Adipocyte (in vitro differentiated cells): Measurements from ENCODE around the gene LRRTM4.

ENCODE experiments used
- DNase-seq: peaks from one replicate; pipeline ENCODE4 v3.0.0-alpha.2; 2015; ENCODE audit warnings: low read depth
- H3K27me3 ChIP-seq: replicated peaks from 2 replicates; pipeline ENCODE4 v1.7.0; 2013; ENCODE audit warnings: mild to moderate bottlenecking, low read length, moderate library complexity; ENCODE audit not compliant: control insufficient read depth, insufficient read depth
- H3K36me3 ChIP-seq: 2 replicates; pipeline ENCODE4 v1.7.0; 2013; ENCODE audit warnings: low read length, mild to moderate bottlenecking, moderate library complexity; ENCODE audit not compliant: control insufficient read depth, insufficient read depth, severe bottlenecking
- H3K4me1 ChIP-seq: 2 replicates; pipeline ENCODE4 v1.7.0; 2013; ENCODE audit warnings: mild to moderate bottlenecking, low read length, moderate library complexity; ENCODE audit not compliant: control insufficient read depth, insufficient read depth
- H3K4me3 ChIP-seq: 2 replicates; pipeline ENCODE4 v1.7.0; 2013; ENCODE audit warnings: mild to moderate bottlenecking, low read length, moderate library complexity
- H3K9ac ChIP-seq: 2 replicates; pipeline ENCODE4 v1.7.0; 2013; ENCODE audit warnings: mild to moderate bottlenecking, low read length, moderate library complexity
- H3K9me3 ChIP-seq: 2 replicates; pipeline ENCODE4 v1.7.0; 2013; ENCODE audit warnings: mild to moderate bottlenecking, low read length, moderate library complexity; ENCODE audit not compliant: control insufficient read depth

LRRTM4 gene

GRCh38 chr2:77470096-77470495 is 52.1 kb downstream of the LRRTM4 start:
- Histone ChIP-seq H3K36me3 (no peaks in the 10 kb centered on the region), H3K9ac (no peak overlapping the region), H3K4me1 (no peaks in the 10 kb centered on the region), H3K4me3 (no peak overlapping the region), H3K9me3 (no peaks in the 10 kb centered on the region), H3K27me3 (no peaks in the 10 kb centered on the region)
- no peak for DNase-seq

- H3K36me3 ChIP-seq: no peaks in the 10 kb centered on the region
- H3K27me3 ChIP-seq: no peaks in the 10 kb centered on the region
- no peaks in the 10 kb centered on the region for H3K4me1 ChIP-seq
- DNase-seq: no peak
- H3K9ac ChIP-seq: no peak overlapping the region
- no peak overlapping the region for H3K4me3 ChIP-seq
- no peaks in the 10 kb centered on the region for H3K9me3 ChIP-seq
Measured at GRCh38 chr2:77469106-77469505, 53.1 kb downstream of the LRRTM4 start.

DNA sequence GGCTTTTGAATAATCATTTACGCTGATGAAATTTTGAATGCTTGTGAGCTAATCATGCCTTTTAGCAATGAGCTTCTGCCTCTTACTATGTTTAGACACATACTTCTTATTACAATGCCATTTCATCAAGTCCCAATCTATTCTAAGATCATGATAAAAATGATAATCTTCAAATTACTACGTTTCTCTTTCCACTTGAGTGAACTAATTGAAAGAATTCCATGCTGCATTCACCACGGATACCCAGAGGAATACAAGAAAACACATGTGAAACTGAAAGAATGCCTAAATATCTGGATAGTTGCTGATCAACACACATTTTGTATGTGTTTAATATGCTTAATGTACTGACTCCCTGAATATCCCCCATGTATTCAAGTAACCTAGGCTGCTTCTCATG is 62.3 kb downstream of the LRRTM4 start:
- Histone ChIP-seq H3K9ac (no peak overlapping the region), H3K4me3 (no peak overlapping the region), H3K27me3 (no peaks in the 10 kb centered on the region), H3K9me3 (no peaks in the 10 kb centered on the region), H3K36me3 (no peaks in the 10 kb centered on the region), H3K4me1 (no peaks in the 10 kb centered on the region)
- DNase-seq: no peak

DNA sequence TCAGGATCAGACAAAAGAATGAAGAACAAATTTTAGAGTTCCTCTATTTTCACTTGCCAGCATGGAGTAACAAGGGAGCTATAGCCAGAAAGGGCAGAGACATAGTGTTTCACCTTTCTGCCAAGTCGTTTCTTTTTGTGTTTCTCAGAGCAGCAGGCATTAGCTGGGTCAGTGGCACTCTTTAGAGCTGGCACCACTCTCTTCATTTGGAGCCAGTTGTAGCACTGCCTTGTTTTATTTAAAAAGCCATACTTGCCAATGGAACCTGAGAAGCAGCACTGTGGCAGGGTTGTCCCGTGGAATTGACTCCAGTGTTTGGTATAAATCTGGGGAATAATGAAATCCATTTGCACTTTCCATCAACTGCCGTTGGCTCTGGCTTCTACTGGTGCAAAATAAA is 64.0 kb downstream of the LRRTM4 start:
- H3K4me3 ChIP-seq: no peak overlapping the region
- H3K9me3 ChIP-seq: no peaks in the 10 kb centered on the region
- H3K9ac ChIP-seq: no peak overlapping the region
- H3K36me3 ChIP-seq: no peaks in the 10 kb centered on the region
- H3K27me3 ChIP-seq: no peaks in the 10 kb centered on the region
- H3K4me1 ChIP-seq: no peaks in the 10 kb centered on the region
- DNase-seq: no peak

DNA sequence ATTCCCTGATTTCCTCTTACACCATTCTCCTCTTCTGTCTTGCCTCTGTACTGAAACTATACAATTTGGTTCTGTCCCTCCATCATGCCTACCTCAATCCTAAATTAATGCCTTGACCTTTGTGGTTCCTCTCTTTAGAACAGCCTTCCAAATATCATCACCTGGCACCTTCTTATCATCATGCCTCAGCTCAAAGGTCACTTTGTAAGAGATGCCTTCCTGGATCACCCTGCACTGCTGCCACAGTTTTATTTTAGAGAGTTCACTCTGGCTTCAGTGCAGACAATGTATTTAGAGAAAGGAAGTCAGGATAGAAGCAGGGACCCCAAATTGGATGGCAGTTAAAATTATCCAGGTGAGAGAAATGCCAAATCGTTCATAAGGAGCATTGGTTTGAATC is 64.5 kb downstream of the LRRTM4 start:
- DNase-seq: no peak

GRCh38 chr2:77443076-77443475 is 79.1 kb downstream of the LRRTM4 start:
- no peaks in the 10 kb centered on the region for H3K27me3 ChIP-seq
- no peaks in the 10 kb centered on the region for H3K36me3 ChIP-seq
- no peaks in the 10 kb centered on the region for H3K9me3 ChIP-seq
- H3K4me3 ChIP-seq: no peak overlapping the region
- H3K9ac ChIP-seq: no peak overlapping the region
- no peaks in the 10 kb centered on the region for H3K4me1 ChIP-seq
- DNase-seq: no peak

More for the DNA sequence above, 64.5 kb downstream of the LRRTM4 start:
- no peak overlapping the region for H3K9ac ChIP-seq
- no peaks in the 10 kb centered on the region for H3K4me1 ChIP-seq
- H3K27me3 ChIP-seq: no peaks in the 10 kb centered on the region
- H3K4me3 ChIP-seq: no peak overlapping the region
- no peaks in the 10 kb centered on the region for H3K36me3 ChIP-seq
- no peaks in the 10 kb centered on the region for H3K9me3 ChIP-seq

- no peak for DNase-seq
- no peak overlapping the region for H3K4me3 ChIP-seq
- no peaks in the 10 kb centered on the region for H3K4me1 ChIP-seq
- H3K27me3 ChIP-seq: no peaks in the 10 kb centered on the region
- H3K36me3 ChIP-seq: no peaks in the 10 kb centered on the region
- H3K9ac ChIP-seq: no peak overlapping the region
- H3K9me3 ChIP-seq: no peaks in the 10 kb centered on the region
Measured at GRCh38 chr2:77434880-77435279, 87.3 kb downstream of the LRRTM4 start.

GRCh38 chr2:77428946-77429345 is 93.2 kb downstream of the LRRTM4 start:
- no peak overlapping the region for H3K4me3 ChIP-seq
- H3K36me3 ChIP-seq: no peaks in the 10 kb centered on the region
- H3K9me3 ChIP-seq: no peaks in the 10 kb centered on the region
- H3K9ac ChIP-seq: no peak overlapping the region
- no peaks in the 10 kb centered on the region for H3K27me3 ChIP-seq
- no peak for DNase-seq
- H3K4me1 ChIP-seq: no peaks in the 10 kb centered on the region

GRCh38 chr2:77421971-77422370 is 100.2 kb downstream of the LRRTM4 start:
- Histone ChIP-seq H3K9me3 (no peaks in the 10 kb centered on the region), H3K36me3 (no peaks in the 10 kb centered on the region), H3K4me3 (no peak overlapping the region), H3K9ac (no peak overlapping the region), H3K4me1 (no peaks in the 10 kb centered on the region), H3K27me3 (no peaks in the 10 kb centered on the region)
- DNase-seq: no peak

DNA sequence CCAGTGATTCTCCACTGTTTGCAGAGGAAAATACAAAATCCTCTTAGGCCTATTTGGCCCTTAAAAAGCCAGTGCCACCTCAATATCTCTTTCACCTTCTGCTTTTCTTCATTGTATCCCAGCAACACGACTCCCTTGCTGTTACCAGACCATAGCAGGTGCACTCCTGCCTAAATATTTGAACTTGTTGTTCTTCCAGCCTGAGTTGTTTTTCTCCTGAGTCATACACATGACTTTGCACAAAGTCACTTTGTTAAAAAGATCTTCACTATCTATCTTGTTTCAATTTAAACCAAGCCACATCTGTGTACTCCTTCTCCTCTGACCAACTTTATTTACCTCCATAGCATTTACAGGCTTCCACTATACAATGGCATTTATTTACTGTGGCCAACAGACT is 103.6 kb downstream of the LRRTM4 start:
- no peaks in the 10 kb centered on the region for H3K27me3 ChIP-seq
- no peak overlapping the region for H3K9ac ChIP-seq
- H3K4me3 ChIP-seq: no peak overlapping the region
- no peak for DNase-seq
- no peaks in the 10 kb centered on the region for H3K4me1 ChIP-seq
- H3K36me3 ChIP-seq: no peaks in the 10 kb centered on the region
- H3K9me3 ChIP-seq: no peaks in the 10 kb centered on the region

GRCh38 chr2:77404189-77404588 is 118.0 kb downstream of the LRRTM4 start:
- Histone ChIP-seq H3K36me3 (no peaks in the 10 kb centered on the region), H3K9me3 (no peaks in the 10 kb centered on the region), H3K4me1 (no peaks in the 10 kb centered on the region), H3K9ac (no peak overlapping the region), H3K4me3 (no peak overlapping the region), H3K27me3 (no peaks in the 10 kb centered on the region)
- DNase-seq: no peak

DNA sequence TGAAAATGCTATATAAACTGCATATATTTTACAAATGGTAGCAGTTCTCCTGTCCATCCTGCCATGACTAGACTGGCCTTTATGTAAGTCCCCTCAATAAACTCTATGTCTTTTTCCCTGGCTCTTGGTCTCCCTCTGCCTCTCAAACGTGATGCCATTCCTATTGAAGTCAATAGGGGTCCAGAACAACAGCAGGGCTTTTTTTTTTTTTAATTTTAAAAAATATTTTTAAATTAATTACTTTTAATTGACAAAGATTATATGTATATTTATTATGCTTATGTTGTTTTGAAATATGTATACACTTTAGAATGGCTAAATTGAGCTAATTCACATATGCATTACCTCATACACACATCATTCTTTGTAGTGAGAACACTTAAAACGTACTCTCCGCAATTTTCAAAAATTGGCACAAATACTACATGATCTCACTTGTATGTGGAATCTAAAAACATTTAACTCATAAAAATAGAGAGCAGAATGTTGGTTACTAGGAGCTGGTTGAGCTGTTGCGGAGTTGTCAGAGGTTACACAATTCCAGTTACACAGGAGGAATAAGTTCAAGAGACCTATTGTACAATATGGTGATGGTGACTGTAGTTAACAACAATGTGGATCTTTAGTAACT is 123.1 kb downstream of the LRRTM4 start:
- no peak overlapping the region for H3K4me3 ChIP-seq

More for the DNA sequence above, 123.1 kb downstream of the LRRTM4 start:
- no peak for DNase-seq
- Histone ChIP-seq H3K36me3 (no peaks in the 10 kb centered on the region), H3K4me1 (no peaks in the 10 kb centered on the region), H3K27me3 (no peaks in the 10 kb centered on the region), H3K9me3 (no peaks in the 10 kb centered on the region), H3K9ac (no peak overlapping the region)
